ENCODE measurements around the gene GPR137C.

Gene GPR137C

GRCh38 chr14:52683985-52684520, 131.4 kb downstream of the GPR137C start:
- DNase-seq (ENCODE audit: low read depth in 2 of 2) = no peak

- DNase-seq (ENCODE audit: low read depth in 2 of 2) = no peak
These were observed 133.5 kb downstream of the GPR137C start for GRCh38 chr14:52686176-52686575.

All from fibroblast of skin of left quadriceps (primary cell).